HG02943 (cell line): ENCODE results near the gene NEK4.
"Not testable (repeated sequence)": the region's sequence is repeated elsewhere in the genome, so short reads cannot be mapped to it uniquely, and the experiment has no call there.

Experiments used
- ATAC-seq: cut with Tn5 transposase; IDR thresholded peaks from one replicate; pipeline ENCODE4 v1.9.1; 2021; ENCODE audit warnings: mild to moderate bottlenecking, low read depth, moderate library complexity; ENCODE audit not compliant: unreplicated experiment

The NEK4 gene

GRCh38 chr3:52743152-52743551 lies 27.6 kb downstream of the NEK4 start:
- no peak for ATAC-seq

- ATAC-seq, result no peak
These were observed 28.2 kb downstream of the NEK4 start for GRCh38 chr3:52742418-52743041.

DNA sequence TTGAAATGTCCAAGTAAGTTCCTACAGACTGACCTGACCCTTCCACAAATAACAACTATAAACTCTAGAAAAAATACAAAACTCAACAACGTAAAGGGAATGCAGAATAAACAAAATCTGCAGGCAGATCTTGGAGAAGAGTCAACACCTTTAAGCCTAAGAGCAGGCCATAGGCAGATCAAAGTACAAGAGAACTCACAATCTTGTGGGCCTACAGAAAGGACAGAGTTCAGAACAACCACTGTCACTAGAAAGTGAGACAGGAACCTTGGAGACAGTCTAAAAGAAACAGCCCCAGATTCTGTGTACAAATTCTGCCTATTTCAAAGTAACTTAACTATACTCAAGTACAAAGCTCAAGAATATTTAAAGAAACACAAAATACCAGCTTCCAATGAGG lies 31.0 kb downstream of the NEK4 start:
- no peak for ATAC-seq

DNA sequence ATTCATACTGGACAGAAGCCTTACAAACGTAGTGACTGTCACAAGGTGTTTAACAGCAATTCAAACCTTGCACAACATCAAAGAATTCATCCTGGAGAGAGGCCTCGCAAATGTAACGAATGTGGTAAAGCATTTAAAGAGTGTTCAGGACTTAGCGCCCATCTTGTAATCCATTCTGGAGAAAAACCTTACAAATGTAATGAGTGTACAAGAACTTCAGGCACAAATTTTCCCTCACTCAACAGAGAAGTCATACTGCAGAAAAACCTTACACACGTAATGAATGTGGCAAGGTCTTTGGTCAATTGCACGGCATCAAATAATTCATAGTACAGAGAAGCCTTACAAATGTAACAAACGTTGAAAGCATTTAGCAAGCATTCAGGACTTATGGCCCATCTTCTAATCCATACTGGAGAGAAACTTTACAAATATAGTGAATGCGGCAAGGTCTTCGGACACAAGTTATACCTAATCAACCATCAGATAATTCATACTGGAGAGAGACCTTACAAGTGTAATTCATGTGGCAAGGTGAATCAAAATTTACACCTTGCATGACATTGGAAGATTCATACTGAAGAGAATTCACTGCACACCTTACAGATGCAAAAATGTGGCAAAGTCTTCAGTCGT lies 37.4 kb downstream of the NEK4 start:
- no peak for ATAC-seq

DNA sequence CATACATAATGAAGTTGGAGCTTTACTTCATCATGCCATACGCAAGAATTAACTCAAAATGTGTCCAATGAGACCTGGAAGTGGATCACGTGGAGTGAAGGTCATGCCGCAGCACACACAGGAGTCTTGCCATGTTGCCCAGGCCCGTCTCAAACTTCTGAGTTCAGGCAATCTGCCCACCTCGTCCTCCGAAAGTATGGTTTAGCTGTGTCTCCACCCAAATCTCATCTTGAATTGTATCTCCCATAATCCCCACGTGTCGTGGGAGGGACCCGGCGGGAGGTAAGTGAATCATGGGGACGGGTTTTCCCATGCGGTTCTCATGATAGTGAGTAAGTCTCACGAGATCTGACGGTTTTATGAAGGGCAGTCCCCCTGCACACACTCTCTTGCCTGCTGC lies 39.1 kb downstream of the NEK4 start:
- ATAC-seq, result no peak

DNA sequence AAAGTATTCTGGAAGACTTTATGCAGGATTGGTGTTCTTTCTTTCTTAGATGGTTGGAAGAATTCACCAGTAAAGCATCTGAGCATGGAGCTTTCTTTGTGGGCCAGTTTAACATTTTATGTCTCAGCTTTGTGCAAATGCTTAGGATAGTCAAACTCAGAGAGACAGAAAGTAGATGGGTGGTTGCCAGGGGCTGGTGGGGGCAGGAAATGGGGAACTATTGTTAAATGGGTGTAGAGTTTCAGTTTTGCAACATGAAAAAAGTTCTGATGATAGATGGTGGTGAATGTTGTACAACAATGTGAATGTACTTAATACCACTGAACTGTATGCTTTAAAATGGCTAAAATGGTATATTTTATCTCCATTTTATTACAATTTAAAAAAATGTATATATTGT lies 40.1 kb downstream of the NEK4 start:
- no peak for ATAC-seq

- not testable (repeated sequence) for ATAC-seq
These were observed 42.0 kb downstream of the NEK4 start for GRCh38 chr3:52728753-52729152.

GRCh38 chr3:52724511-52724910 lies 46.2 kb downstream of the NEK4 start:
- no peak for ATAC-seq

DNA sequence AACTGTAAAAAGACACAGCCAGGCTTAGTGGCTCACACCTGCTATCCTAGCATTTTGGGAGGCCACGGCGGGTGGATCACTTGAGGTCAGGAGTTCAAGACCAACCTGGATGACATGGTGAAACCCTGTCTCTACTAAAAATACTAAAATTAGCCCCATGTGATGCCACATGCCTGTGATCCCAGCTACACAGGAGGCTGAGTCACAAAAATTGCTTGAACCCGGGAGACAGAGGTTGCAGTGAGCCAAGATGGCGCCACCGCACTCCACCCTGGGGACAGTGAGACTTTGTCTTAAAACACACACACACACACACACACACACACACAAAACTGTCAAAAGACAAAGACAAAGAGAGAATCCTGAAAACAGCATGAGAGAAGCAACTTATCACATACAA lies 46.8 kb downstream of the NEK4 start:
- ATAC-seq, result no peak

DNA sequence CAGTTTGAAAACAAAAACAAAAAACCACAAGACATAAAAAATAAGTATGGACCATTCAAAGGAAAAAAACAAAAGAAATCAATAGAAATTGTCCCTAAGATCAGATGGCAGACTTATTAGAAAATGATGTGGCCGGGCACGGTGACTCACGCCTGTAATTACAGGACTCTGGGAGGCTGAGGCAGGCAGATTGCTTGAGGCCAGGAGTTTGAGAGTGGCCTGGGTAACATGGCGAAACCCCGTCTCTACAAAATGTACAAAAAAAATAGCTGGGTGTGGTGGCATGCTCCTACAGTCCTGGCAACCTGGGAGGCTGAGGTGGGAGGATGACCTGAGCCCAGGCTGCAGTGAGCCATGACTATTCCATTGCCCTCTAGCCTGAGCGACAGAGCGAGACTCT lies 48.2 kb downstream of the NEK4 start:
- no peak for ATAC-seq

DNA sequence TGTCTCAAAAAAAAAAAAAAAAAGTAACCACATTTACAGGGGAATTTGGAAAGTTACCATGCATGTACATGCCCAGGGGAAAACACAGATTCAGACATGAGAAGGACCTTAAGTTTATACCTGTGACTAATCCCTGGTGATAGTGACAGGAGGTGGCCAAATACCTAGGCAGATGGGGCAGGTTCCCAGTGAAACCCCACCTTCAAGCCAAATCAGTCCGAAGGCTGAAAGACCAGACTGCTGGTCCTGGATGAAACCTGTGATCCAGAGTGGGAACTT lies 49.1 kb downstream of the NEK4 start:
- no peak for ATAC-seq

- no peak for ATAC-seq
These were observed 49.6 kb downstream of the NEK4 start for GRCh38 chr3:52721002-52721729.

DNA sequence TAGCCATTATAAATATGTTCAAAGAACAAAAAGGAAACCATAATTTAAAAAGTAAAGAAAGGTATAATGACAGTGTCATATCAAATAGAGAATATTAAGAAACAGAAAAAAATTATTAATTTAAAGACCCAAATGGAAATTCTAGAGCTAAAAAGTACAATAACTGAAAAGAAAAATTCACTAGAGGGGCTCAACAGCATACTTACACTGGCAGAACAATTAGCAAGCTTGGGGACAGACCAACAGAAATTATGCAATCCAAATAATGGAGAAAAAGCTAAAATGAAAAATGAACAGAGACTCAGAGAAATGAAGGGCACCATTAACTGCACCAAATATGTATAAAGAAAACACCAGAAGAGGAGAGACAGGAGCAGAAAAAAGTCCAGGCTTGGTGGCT lies 51.1 kb downstream of the NEK4 start:
- no peak for ATAC-seq

- ATAC-seq, result no peak
These were observed 54.9 kb downstream of the NEK4 start for GRCh38 chr3:52715714-52716305.

DNA sequence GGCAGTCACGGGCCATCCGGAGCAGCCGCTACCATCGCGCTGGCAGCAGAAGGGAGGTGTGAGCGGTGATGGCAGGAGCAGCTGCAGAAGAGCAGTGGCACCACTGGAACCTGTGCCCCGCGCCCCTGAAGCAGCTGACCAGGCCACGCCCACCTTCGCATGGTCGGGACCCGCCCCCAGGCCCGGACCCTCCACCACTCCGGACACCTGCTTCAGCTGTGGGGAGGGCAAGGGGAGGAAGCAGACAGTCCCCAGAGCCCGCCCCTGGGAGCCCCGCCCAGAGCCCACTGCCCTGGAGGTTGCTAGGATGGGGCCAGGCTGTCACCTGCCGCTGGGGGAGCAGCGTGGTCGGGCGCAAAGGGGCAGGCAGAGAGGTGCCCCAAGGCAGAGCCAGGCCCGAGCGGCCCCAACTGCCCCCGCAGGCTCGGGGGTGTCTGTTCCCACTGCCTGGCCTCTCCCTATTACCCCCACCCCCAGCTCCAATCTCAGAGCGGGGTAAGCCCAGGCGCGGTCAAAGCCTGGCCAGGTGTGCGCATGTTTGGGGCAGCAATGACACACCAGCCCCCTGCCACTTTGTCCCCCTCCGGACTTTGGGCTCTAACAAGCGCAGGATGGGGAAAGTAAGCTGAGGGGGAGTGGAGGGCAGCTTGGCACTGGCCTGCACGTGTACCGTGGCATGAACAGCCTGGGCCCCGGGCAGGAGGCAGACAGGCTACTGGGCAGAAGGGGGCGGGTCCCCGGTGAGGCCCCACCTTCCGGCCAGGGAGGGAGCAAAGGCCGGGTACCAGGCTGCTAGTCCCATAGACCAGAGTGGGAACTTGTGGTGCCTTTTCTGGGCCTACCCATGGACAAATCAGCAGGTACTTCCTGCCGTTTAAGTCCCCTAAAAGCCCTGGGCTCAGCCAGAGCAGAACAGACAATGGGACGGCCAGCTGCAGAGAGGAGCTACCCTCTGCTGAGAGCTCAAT lies 56.1 kb downstream of the NEK4 start:
- ATAC-seq, result no peak

GRCh38 chr3:52712291-52713212 lies 58.2 kb downstream of the NEK4 start:
- no peak for ATAC-seq

DNA sequence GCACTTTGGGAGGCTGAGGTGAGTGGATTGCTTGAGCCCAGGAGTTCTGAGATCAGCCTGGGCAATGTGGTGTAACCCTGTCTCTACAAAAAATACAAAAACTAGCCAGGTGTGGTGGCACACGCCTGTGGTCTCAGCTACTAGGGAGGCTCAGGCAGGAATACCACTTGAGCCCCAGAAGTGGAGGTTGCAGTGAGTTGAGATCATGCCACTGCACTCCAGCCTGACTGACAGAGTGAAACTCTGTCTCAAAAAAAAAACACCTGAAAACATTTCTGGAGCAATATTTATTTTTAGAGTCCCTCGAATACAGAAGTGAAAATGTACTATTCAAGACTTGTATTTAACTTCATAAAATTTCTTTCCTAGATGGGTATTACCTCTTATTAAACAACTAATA lies 60.2 kb downstream of the NEK4 start:
- no peak for ATAC-seq

DNA sequence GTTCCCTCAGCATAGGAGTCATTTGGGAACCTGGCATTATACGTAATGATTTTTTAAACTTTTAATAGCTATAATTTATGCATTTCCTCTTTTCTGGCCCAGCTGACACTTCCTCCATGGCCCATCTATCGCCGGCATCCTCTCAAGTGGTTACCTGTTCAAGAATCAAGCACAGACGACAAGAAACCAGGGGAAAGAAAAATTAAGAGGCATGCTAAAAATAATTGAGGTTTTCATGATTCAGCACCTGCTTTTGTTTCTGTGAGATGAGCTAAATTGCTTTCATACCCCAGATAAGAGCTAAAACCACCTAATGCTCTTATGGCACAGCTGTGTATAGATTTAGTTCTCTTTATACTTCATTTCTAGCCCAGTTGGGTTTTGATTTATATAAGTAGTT lies 63.2 kb downstream of the NEK4 start:
- no peak for ATAC-seq
